NCI-H1436 (cell line): ENCODE data around the gene EML1.

Experiments used
- DNase-seq: peaks from one replicate; lab custom pipeline; 2025; lab: John Stamatoyannopoulos, UW

Gene EML1, protein sequence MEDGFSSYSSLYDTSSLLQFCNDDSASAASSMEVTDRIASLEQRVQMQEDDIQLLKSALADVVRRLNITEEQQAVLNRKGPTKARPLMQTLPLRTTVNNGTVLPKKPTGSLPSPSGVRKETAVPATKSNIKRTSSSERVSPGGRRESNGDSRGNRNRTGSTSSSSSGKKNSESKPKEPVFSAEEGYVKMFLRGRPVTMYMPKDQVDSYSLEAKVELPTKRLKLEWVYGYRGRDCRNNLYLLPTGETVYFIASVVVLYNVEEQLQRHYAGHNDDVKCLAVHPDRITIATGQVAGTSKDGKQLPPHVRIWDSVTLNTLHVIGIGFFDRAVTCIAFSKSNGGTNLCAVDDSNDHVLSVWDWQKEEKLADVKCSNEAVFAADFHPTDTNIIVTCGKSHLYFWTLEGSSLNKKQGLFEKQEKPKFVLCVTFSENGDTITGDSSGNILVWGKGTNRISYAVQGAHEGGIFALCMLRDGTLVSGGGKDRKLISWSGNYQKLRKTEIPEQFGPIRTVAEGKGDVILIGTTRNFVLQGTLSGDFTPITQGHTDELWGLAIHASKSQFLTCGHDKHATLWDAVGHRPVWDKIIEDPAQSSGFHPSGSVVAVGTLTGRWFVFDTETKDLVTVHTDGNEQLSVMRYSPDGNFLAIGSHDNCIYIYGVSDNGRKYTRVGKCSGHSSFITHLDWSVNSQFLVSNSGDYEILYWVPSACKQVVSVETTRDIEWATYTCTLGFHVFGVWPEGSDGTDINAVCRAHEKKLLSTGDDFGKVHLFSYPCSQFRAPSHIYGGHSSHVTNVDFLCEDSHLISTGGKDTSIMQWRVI

GRCh38 chr14:99793213-99794150 lies at the start of gene EML1:
Gene EML1, plus strand, starts transcription at chr14:99793413. Its CDS starts 64 bp downstream, at chr14:99793477.
- DNase-seq = peak; percentile 74

DNA sequence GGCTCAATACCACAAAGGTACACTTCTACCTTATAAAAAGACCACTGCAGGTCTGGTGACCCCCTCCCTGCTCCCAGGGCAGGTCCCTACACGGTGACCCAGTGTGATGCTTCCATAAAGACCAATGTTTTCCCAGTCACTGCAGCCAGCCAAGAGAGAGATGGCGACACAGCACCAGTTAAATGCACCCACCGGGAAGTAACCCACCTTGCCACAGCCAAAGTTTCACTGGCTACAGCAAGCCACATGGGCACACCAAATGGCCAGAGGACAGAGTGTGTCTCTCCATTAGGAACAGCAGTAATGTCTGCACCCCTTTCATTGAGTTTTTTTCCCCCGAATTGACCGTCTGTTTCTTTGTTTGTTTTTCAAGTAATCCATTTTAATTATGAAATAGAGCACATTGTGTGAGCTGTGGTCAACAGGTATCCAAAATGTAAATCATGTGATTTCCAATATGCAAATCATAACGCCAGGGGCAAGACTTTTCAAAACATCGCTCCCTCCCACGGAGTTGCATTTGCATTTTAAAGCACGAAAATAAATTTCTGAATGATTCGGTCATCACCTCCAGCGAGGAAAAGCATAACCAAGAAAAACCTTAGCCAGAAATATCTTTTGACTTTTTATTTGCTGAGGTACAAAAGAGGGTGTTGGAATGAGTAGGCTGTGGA lies 48.9 kb upstream of the EML1 start:
- DNase-seq = no peak

DNA sequence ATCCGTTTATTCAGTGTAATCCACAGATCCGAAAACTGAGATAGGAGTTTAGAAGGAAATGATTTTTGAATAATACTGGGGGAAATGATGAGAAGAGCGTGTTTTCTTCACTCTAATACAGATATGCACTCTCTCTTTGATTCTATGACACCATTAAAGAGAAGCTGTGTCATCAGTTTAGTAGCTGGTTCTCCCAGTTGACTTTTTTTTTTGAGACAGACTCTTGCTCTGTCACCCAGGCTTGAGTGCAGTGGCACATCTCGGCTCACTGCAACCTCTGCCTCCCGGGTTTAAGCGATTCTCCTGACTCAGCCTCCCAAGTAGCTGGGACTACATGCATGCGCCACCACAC lies 48.4 kb upstream of the EML1 start:
- no peak for DNase-seq

DNA sequence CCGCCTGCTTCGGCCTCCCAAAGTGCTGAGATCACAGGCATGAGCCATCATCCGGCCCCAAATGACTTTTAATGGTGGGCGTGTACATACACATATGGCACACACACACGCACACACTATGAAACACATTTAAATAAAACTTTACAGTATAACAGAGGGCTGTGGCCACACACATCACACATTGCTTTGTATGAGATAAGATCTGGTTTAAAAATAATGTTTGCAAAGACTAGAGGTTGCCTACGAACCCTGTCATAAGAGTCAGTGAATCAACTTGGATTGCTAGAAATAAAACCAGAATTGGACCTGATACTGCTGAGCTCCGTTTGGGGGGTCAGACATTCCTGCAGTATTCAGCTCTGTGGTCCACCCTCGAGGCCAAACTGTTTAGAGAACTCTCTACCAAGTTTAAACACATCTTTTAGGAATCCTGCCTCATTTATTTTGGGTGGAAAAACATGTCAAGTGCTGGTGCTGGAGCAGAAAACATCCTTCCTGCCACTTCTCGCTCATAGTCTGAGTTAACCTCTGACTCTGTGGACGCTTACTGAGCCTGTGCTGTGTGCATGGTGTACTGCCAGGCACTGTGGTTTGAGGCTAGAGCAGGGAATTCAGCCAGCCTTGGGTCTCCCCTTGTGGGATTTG lies 47.8 kb upstream of the EML1 start:
- no peak for DNase-seq

DNA sequence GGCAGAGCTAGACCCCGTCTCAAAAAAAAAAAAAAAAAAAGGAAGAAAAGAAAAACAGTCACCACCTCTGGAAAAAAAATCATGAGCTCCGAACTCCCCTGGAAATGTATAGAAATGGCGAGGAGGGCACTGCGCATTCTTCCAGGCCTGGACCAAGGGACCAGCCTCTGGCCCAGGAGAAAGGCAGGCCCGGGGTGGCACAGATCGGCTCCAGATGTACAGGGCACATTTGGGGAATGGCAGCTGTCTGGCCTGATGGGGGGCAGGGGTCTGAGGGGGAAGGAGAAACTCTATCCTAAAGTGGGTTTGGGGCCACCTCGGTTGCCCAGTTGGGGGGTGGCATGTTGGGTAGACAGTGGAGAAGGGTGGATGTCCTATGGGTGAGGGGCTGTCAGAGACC lies 46.0 kb upstream of the EML1 start:
- DNase-seq = no peak

- no peak for DNase-seq
Observed at GRCh38 chr14:99747582-99748330, 45.5 kb upstream of the EML1 start.

GRCh38 chr14:99748529-99748928 lies 44.7 kb upstream of the EML1 start:
- DNase-seq = no peak

- DNase-seq = peak; percentile 12
Observed at GRCh38 chr14:99749142-99749541, 44.1 kb upstream of the EML1 start.

DNA sequence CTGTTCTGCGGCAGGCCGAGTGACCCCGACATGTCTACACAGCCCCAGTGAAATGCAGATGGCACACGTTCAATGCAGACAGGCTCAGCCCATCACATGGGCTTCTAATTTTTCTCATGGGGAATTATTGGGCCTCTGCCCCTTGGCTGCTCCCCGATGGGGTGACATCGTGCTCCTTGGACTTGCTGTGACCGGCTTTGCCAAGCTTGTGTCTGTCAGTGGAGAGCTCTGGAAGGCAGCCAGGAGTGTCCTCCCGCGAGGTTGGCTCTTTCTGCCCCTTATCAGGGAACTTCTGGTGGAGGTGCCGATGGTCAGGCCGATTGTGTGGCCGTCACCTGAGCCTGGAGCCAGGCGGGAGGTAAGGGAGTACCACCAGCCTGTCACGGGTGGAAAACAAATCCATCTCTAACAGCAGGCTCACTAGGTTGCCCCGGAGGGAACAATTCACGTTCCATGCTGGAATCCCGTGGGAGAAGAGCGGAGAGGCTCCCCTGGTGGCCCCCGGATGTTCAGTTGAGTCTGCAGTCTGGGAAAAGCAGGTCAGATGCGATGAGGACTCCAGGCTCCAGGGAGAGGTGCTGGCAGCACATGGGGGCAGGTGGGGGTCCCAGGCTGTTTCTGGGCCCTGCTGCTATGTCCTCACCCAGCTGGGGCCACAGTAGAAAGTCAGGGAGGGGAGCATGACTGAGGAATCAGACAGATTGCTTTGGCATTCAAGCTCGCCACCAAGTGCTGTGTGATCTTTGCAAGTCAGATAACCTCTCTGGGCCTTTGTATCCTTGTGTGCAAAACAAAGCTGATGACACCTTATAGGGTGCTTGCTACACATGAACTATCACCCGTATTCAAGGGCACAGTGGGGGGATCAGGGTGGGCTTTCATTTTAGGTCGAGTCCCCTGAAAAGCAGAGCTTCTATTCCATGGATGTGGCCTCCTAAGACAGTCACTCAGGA lies 43.2 kb upstream of the EML1 start:
- peak; percentile 21 for DNase-seq

- DNase-seq = no peak
Observed at GRCh38 chr14:99750746-99751450, 42.3 kb upstream of the EML1 start.

- DNase-seq = no peak
Observed at GRCh38 chr14:99751539-99752485, 41.4 kb upstream of the EML1 start.

DNA sequence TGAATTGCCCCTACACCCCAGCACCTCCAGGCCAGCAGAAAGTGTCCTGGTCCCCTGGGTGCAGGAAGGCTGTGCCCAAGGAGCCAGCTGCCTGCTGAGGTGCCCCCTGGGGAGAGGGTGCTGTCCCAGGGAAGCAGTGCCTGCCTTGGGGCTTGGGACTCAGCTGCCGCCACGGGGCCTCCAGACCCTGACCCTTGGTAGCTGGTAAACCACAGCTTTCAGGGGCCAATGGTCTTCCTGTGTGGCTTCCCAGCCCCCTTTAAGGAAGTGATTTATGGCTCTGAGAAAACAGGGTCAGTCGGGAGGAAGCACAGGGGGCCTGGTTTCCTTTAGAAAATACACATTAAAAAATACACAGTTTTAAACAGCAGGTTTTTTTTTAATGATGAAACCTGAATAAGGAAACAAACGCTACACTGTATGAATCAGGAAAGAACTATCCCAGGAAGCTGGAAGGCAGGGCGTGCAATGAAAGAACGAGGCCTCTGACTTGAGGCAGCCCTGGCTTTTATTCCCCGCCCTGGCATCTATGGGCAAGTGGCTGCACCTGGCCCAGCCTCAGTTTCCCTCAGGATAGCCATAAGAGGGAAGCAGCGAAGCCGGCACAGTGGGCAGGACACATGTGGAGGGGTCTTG lies 40.6 kb upstream of the EML1 start:
- no peak for DNase-seq

GRCh38 chr14:99753225-99754140 lies 39.7 kb upstream of the EML1 start:
- no peak for DNase-seq

DNA sequence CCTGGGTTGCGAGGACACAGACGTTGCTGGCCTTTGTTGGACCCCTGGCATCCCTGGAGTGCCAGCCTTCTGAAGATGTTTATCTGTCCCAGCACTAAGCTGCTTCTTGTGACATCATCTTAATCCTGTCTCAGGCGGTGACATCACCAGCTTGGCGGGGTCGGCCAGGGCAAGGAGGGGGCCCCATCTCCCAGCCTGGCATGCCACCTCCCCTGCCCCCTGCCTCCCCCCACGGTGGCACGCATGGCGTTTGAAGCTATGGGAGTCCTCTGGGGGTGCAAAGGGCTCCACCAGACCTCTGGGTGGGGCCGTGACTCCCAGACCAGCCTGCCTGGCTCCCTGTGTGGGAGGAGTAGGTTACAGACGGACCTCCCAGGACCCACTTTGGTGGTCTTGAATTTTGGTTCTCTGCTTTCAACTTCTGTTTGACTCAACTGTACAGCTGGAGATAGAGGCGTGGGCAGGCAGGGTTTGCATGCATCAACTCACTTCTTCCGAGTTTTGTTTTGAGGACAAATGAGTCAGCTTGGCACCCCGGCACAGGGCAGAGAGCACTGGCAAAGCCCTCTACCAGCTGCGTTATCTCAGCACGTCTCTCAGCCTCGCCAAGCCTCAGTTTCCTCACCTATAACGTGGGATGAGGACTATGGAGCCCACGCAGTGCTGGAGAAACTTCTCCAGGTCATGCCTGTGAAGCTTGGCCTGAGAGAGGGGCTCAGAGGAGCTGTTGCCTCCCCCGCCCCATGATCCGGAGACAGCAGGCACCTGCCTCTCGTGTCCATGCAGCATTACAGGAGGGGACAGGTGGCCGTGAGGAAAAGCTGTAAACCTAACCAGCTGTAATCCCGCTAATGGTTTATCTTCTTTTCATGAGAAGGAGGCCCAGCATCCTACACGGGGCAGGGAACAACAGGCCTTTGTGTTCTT lies 38.8 kb upstream of the EML1 start:
- DNase-seq = no peak

- DNase-seq = no peak
Observed at GRCh38 chr14:99755068-99755405, 38.2 kb upstream of the EML1 start.
